Measurements from ENCODE around the gene MAPK8. TPM values are rescaled to one million over a fixed set of nuclear protein-coding genes. Genes with fewer than 3 reads are reported as not detected.

MAPK8 gene
- total and polyA plus RNA-seq, 3 donors from 2014 or later: 91.8 to 114 (median 98.8) TPM

GRCh38 chr10:48296576-48297098 is 9.8 kb upstream of the MAPK8 start:
- Histone ChIP-seq H3K27me3 (no peaks in the 10 kb centered on the region), H3K27ac (no peak overlapping the region), H3K4me1 (no peaks in the 10 kb centered on the region), H3K9me3 (no peaks in the 10 kb centered on the region), H3K4me3 (no peak overlapping the region), H3K36me3 (ENCODE audit: low read depth, missing control alignments) (no peaks in the 10 kb centered on the region)
- WGBS, 2 donors: 65 to 72% methylated on average over 4 of the region's 4 CpGs
- DNase-seq: no peak
- intact Hi-C loops (cut with DNase I; ENCODE audit: low total_unique reads): no loop called here
- TF ChIP-seq CTCF (IDR thresholded peaks at IDR 0.05) (no peak), POLR2A (IDR thresholded peaks at IDR 0.05) (no peak)

DNA sequence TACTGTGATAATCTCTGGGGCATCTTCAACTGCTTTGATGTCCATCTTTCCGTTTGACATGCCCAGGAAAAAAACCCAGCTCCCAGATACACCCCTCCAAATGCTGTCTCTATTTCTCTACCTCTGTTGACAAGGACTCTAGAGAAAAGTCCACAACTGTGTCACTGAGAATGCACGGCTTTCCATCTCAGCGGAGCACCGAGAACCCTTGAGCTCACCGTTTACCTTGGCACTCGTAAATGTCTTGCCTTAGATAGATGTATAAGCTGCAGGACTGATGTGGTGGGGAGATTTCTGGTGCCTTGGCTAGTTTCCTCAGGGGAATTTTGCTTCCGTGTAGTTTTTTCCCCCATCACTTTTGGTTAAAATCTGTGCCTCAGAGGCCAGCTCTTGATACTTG is 7.4 kb upstream of the MAPK8 start:
- intact Hi-C loops (cut with DNase I; ENCODE audit: low total_unique reads): no loop called here
- Histone ChIP-seq H3K36me3 (ENCODE audit: low read depth, missing control alignments) (no peaks in the 10 kb centered on the region), H3K4me1 (no peaks in the 10 kb centered on the region), H3K9me3 (no peaks in the 10 kb centered on the region), H3K27ac (no peak overlapping the region), H3K4me3 (no peak overlapping the region), H3K27me3 (no peaks in the 10 kb centered on the region)
- WGBS, 2 donors: 89 to 90% methylated on average over 7 of the region's 7 CpGs
- TF ChIP-seq POLR2A (IDR thresholded peaks at IDR 0.05): no peak
- TF ChIP-seq CTCF (IDR thresholded peaks at IDR 0.05): no peak
- no peak for DNase-seq

DNA sequence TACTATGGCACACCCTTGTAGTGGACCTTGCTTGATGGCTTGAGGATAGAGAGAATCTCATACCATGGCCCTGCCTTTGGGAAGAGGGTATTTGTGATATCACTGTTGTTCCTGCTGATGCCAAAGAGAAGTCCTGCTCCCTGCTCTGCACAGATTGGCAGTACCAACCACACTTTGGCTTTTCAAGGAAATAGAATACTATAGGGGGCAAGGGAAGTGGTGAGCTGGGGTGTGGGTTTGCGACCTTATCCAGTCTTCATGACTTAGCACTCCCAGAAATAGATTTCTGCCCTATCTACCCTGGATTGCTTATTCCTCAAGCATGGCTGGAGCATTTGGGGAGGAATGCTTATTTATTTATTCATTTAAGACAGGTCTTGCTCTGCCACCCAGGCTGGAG is 6.8 kb upstream of the MAPK8 start:
- WGBS, 2 donors: 0 to 72% methylated on average over 1 of the region's 1 CpG
- intact Hi-C loops (cut with DNase I; ENCODE audit: low total_unique reads): no loop called here
- H3K27me3 ChIP-seq: no peaks in the 10 kb centered on the region
- TF ChIP-seq POLR2A (IDR thresholded peaks at IDR 0.05) (no peak), CTCF (IDR thresholded peaks at IDR 0.05) (no peak)
- H3K36me3 ChIP-seq (ENCODE audit: low read depth, missing control alignments): no peaks in the 10 kb centered on the region
- H3K4me1 ChIP-seq: no peaks in the 10 kb centered on the region
- no peak overlapping the region for H3K4me3 ChIP-seq
- no peak overlapping the region for H3K27ac ChIP-seq
- DNase-seq: no peak
- no peaks in the 10 kb centered on the region for H3K9me3 ChIP-seq

GRCh38 chr10:48300556-48300955 is 5.9 kb upstream of the MAPK8 start:
- Histone ChIP-seq H3K4me3 (no peak overlapping the region), H3K27ac (no peak overlapping the region), H3K9me3 (no peaks in the 10 kb centered on the region), H3K36me3 (ENCODE audit: low read depth, missing control alignments) (no peaks in the 10 kb centered on the region), H3K4me1 (no peaks in the 10 kb centered on the region), H3K27me3 (no peaks in the 10 kb centered on the region)
- TF ChIP-seq CTCF (IDR thresholded peaks at IDR 0.05): no peak
- TF ChIP-seq POLR2A (IDR thresholded peaks at IDR 0.05): no peak
- no peak for DNase-seq
- intact Hi-C loops (cut with DNase I; ENCODE audit: low total_unique reads): no loop called here
- WGBS, 2 donors: 82 to 89% methylated on average over 2 of the region's 2 CpGs
